BJ (cell line): ENCODE results near the gene ADRB1. TPM values are rescaled to one million over a fixed set of nuclear protein-coding genes. Genes with fewer than 3 reads are reported as not detected.

Experiments used
- CTCF ChIA-PET: fragments of 350-600 bp; formaldehyde crosslinking; extraction: SDS; loops from one replicate; lab custom pipeline; 2021; ENCODE audit warnings: antibody characterized with exemption, inconsistent platforms; lab: Yijun Ruan, JAX
- POLR2A ChIA-PET: fragments of 300-600 bp; sonication (Branson Sonifier 250); formaldehyde crosslinking; extraction: SDS; loops from one replicate; lab custom pipeline; 2021; ENCODE audit warnings: antibody characterized with exemption; lab: Charles Lee
- DNase-seq: peaks from one replicate; pipeline ENCODE4 v3.0.0-alpha.2; 2011; ENCODE audit warnings: low read depth
- H3K27me3 ChIP-seq: 2 replicates; pipeline ENCODE4 v1.6.0; 2011; ENCODE audit warnings: low read length; ENCODE audit not compliant: control insufficient read depth, insufficient read depth
- H3K36me3 ChIP-seq: 2 replicates; pipeline ENCODE4 v1.5.1; 2011; ENCODE audit warnings: low read length; ENCODE audit not compliant: control insufficient read depth, insufficient read depth
- H3K4me3 ChIP-seq: 2 replicates; pipeline ENCODE4 v1.5.1; 2011; ENCODE audit warnings: low read depth, mild to moderate bottlenecking, control low read depth, low read length
- polyA plus RNA-seq: library from polyadenylated mRNA; depleted of rRNA; stranded (reverse); fragments of >200 nt; gene quantifications from 2 replicates; pipeline ENCODE4 v1.2.3, GENCODE V29; 2011
- TF ChIP-seq, protein P1 (sequence below): IDR thresholded peaks from 2 replicates; pipeline ENCODE4 v1.5.1; 2011; ENCODE audit warnings: low read depth, mild to moderate bottlenecking, control low read depth, inconsistent platforms, low read length, moderate library complexity; ENCODE audit not compliant: insufficient read depth

The ADRB1 gene
- polyA plus RNA-seq, 1 experiment = not detected

GRCh38 chr10:114030140-114030539, 13.5 kb upstream of the ADRB1 start:
- H3K4me3 ChIP-seq = no peak overlapping the region
- DNase-seq = no peak
- ChIA-PET POLR2A (no interaction called here), CTCF (no interaction called here)
- no peaks in the 10 kb centered on the region for H3K27me3 ChIP-seq
- TF ChIP-seq, protein P1, sequence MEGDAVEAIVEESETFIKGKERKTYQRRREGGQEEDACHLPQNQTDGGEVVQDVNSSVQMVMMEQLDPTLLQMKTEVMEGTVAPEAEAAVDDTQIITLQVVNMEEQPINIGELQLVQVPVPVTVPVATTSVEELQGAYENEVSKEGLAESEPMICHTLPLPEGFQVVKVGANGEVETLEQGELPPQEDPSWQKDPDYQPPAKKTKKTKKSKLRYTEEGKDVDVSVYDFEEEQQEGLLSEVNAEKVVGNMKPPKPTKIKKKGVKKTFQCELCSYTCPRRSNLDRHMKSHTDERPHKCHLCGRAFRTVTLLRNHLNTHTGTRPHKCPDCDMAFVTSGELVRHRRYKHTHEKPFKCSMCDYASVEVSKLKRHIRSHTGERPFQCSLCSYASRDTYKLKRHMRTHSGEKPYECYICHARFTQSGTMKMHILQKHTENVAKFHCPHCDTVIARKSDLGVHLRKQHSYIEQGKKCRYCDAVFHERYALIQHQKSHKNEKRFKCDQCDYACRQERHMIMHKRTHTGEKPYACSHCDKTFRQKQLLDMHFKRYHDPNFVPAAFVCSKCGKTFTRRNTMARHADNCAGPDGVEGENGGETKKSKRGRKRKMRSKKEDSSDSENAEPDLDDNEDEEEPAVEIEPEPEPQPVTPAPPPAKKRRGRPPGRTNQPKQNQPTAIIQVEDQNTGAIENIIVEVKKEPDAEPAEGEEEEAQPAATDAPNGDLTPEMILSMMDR = no peak
- no peaks in the 10 kb centered on the region for H3K36me3 ChIP-seq

DNA sequence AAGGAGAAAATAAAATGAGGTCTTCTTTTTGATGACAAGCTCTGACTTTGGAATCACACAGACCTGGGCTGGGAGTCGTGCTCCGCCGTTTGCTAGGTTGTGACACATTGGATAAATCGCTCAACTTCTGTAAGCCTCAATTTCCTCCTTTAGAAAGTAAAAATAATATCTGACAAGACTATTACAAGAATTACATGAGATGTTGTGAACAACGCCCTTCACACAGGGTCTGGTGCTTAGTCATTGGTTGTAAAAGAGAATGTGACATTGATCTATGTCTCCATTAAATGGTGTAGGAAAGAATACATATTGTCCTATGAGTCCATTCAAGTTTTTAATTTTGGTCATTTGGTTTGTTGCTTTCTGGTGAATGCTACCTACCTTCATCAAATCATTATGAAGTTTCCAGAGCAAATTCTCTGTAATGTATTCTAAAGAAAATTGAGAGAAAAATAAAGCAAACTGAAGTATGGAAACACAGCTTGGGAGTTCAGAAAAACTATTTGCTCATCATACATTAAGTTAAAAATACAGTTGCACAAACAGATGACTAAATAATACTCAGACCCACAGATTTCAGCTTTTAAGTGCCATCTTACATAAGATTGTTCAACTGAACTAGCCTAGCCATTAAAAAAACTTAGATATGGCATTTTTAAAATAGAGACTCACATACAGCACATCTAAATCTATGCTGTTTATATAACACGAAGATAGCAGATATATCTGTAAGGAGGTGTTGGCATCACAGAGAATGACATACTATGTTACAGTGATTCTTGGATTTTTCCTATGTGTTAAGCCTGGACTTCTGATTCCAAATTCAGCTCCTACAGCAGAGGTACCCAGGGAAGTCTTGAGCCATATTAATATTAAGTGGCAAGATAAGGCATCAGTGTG, 12.3 kb upstream of the ADRB1 start:
- Histone ChIP-seq H3K27me3 (no peaks in the 10 kb centered on the region), H3K36me3 (no peaks in the 10 kb centered on the region), H3K4me3 (no peak overlapping the region)
- CTCF ChIA-PET = interaction anchor here (0.9 kb wide), 1 partner anchor 232 kb away, joined by 3 read pairs; no protein-coding TSS in a partner anchor
- POLR2A ChIA-PET = no interaction called here
- TF ChIP-seq, protein P1 = no peak
- DNase-seq = no peak

GRCh38 chr10:114033566-114033965, 10.1 kb upstream of the ADRB1 start:
- CTCF ChIA-PET = no interaction called here
- no peak overlapping the region for H3K4me3 ChIP-seq

DNA sequence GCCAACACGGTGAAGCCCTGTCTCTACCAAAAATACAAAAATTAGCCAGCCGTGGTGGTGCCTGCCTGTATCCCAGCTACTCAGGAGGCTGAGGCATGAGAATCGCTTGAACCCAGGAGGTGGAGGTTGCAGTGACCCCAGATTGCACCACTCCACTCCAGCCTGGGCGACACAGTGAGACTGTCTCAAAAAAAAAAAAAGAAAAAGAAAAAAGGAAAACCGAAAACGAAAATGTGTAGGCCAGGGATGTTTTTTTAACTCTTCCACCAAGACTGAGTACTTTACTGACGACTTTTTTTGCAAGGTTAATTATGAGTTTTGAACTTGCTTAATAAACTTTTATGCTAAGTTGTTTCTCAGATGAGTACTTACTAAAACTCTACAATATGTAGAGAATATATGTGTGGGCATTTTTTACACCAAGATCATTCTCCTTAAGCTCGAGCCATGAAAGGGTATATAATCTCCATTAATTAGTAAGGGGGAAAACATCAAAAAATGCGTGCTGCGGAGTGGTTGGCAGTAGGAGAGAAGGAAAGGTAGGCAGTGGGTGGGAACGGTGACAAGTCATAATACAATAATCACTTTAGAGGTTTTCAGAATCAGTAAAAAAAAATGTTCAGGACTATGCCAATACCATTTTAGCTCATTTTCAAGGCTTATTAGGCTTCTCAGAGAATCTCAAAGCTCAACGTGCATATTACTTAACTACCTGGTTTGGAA, 8.6 kb upstream of the ADRB1 start:
- H3K4me3 ChIP-seq = no peak overlapping the region
- POLR2A ChIA-PET = no interaction called here
- TF ChIP-seq, protein P1 = no peak
- H3K36me3 ChIP-seq = no peaks in the 10 kb centered on the region
- no peaks in the 10 kb centered on the region for H3K27me3 ChIP-seq
- CTCF ChIA-PET = no interaction called here
- DNase-seq = no peak

More at GRCh38 chr10:114033566-114033965, 10.1 kb upstream of the ADRB1 start:
- H3K36me3 ChIP-seq = no peaks in the 10 kb centered on the region
- POLR2A ChIA-PET = no interaction called here
- TF ChIP-seq, protein P1 = no peak
- H3K27me3 ChIP-seq = no peaks in the 10 kb centered on the region
- DNase-seq = no peak

GRCh38 chr10:114035791-114036190, 7.9 kb upstream of the ADRB1 start:
- ChIA-PET CTCF (no interaction called here), POLR2A (no interaction called here)
- TF ChIP-seq, protein P1 = no peak
- H3K36me3 ChIP-seq = no peaks in the 10 kb centered on the region
- no peak for DNase-seq
- H3K4me3 ChIP-seq = no peak overlapping the region
- no peaks in the 10 kb centered on the region for H3K27me3 ChIP-seq
